GM19099 (cell line): ENCODE results near the gene SEC14L5.

Experiments
- POLR2A ChIP-seq: IDR thresholded peaks from 3 replicates; pipeline ENCODE4 v1.6.1; 2011; ENCODE audit warnings: low read depth; ENCODE audit not compliant: insufficient read length; ENCODE audit errors: extremely low read depth

The SEC14L5 gene

DNA sequence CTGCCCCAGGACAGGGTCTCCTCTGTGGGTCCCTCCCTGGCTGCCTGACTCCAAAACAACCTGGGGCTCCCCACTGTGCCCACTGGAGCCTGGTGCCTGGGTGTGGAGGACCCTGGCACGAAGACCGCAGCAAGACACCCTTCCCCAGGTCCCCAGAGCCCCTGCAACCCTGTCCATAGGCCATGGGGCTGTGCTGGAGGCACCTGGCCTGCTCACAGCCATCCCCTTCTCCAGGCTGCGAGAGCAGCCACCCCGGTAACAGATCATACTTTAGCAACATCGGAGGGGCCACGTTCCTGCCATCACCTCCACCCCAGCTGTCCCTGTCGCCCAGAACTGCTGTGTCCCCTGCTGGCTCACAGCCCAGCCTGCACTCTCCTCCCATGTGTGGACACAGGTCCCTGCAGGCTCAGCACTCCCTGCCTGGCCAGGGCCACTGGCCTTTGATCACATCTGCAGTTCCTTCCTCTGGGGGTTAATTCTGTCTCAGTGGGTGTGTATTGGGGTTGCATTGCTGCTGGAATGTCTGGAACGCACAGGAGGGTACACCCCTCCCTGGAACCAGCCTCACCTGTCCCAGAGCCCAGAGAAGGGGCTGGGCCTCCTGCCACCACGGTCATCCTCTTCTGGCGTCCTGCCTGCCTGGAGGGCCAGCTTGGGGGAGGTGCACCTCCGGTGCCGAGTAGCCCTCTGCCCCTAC is 33.4 kb upstream of the SEC14L5 start:
- TF ChIP-seq POLR2A = no peak

DNA sequence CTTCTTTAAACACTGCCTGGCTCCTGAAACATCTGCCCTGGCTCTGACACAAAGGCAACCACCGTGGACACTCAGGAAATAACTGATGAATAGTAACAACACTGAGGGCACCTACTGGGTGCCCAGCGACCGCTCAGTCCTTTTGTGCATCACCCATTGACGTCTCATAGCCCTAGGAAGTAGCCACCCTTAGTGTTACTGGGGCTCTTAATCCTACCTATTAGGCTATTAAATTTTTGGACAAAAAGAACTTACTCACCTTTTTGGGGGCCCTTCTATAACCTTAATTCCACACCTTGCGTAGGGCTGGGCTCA is 32.9 kb upstream of the SEC14L5 start:
- no peak for TF ChIP-seq POLR2A

DNA sequence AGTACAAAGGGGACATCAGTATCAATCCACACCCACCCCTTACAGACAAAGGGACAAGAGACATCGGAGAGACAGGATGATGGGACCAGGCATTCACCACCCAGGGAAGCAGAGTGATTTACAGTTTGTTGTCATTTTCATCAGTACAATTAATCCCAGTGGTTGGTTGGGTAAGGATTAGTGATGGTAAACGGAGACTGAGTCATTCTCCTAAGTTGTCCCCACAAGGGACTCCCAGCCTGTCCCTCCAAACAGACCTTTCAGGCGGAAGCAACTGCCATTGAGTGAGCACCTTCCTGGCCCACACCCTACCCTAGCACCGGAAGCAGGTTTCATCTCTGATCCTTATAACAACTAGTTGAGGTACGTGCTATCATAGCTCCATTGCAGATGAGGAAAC is 32.3 kb upstream of the SEC14L5 start:
- TF ChIP-seq POLR2A = no peak

DNA sequence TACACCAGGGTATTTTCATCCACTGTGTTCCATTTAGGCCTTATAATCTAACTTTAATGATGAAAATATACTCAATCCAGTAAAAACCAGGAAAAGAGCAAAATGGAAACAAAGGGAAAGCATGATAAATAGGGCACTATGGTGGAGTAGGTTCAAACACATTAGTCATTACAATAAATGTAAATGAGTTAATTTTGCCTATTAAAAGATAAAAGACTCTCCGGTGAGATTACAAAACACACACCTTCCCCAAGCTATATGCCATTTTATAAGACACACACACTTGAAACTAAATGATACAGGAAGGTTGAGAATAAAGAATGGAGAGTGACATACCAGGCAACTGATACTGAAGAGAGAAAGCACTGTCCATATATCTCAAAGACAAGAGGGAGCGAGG is 31.2 kb upstream of the SEC14L5 start:
- no peak for TF ChIP-seq POLR2A

DNA sequence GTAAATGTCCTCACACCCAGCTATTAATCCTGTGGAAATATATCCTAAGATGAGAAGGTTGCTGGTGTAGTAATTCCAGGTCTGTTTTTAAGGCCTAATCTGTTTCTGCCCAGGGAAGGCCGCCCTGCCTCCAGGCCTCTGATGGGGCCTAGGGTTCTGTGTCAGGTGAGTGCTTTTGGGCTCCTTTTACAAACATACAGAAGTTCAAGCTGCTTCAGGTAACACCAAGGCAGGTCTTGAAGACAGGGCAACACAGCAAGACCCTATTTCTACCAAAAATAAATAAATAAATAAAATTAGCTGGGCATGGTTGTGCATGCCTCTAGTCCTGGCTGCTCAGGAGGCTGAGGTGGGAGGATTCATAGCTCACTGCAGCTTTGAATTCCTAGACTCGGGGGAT is 30.5 kb upstream of the SEC14L5 start:
- no peak for TF ChIP-seq POLR2A

DNA sequence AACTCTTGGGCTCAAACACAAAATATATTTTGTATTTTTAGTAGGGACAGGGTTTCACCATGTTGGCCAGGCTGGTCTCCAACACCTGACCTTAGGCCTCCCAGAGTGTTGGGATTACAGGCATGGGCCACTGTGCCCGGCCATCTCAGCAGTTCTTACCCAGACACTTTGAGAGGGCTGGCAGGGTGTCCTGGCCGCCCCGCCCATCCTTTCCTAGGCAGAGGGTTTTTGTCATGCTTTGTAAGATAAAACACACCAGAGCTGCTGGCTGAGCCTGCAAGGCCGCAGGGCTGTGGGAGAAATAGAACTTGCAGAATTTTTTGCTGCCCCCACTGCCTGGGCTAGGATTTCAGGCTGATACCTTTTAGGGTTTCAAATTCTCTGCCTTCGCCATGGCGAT is 29.9 kb upstream of the SEC14L5 start:
- no peak for TF ChIP-seq POLR2A

DNA sequence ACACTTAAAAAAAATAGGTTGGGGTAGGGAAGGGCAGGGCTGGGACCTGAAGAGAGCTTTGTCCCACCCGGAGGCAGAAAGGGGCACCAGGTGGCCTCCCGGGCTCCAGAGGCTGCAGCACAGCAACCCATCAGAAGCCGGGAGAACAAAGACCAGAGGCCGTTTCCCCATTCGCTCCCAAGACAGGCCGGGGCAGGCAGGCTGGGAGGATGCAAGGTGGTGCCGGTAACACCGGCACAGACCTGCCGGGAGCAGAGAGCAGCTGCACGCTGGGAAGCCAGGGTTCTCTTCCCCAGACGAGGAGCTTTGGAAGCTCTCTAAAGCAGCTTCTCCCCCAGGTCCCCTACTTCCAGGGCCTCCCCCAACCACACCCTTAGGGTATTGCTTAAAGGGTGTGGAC is 26.7 kb upstream of the SEC14L5 start:
- TF ChIP-seq POLR2A = no peak

DNA sequence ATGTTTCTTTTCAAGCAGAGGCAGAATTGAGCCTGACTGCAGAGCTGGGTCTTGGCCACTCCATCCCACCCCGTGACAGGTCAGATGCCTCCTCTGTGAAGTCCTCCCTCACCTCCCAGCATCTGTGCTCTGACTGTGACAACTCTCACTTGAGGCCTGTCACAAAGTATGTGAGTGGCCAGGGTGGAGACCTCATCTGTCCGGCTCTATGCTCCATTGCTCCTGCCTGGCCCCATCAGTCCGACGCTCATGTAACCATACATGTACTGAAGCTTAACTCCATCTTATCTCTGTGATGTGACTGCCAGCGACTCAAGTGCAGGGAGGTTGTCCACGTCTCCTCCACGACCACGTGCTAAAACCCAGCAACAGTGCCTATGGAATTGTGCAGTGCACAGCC is 24.7 kb upstream of the SEC14L5 start:
- TF ChIP-seq POLR2A = no peak

DNA sequence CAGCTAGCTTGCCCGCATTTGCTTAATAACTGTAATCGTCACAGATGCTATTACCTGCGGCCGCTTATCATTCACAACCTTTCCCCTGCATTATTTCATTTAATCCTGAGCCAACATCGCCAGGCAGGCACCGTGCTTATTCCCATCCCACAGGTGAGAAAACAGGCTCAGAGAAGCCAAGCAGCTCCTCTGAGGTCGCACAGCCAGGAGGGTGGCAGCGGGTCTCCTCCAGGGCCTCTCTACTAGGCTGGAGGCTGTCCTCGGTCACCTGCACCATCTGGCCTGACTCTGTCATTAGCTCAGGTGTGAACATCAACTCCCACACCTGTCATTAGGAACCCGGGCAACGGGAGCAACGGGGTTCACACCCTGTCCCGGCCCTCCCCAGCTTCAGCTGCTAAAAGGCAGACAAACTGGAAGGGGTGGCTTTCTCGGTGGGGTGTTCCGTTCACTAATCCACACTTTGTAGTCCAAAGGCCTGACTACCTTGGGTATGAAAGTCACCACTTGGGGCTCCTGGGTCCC is 24.2 kb upstream of the SEC14L5 start:
- no peak for TF ChIP-seq POLR2A

DNA sequence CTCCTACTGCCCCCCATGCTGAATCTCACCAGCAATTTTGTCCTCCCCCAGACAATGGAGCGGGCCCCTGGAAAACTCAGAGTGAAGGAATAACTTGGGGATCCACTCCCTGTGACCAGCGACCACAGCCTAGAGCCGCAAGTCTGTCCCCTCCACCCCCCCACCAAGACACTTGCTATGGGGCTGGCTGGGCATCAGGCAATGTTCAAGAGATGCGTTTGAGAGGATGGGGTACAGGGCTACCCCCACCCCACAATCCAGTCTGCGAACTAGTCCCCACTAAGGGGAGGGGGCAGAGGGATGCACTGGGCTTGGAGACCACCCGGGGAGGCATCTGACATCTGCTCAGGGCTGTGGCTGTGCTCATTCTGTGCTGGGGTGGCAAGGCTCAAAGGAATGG is 23.5 kb upstream of the SEC14L5 start:
- TF ChIP-seq POLR2A = no peak

DNA sequence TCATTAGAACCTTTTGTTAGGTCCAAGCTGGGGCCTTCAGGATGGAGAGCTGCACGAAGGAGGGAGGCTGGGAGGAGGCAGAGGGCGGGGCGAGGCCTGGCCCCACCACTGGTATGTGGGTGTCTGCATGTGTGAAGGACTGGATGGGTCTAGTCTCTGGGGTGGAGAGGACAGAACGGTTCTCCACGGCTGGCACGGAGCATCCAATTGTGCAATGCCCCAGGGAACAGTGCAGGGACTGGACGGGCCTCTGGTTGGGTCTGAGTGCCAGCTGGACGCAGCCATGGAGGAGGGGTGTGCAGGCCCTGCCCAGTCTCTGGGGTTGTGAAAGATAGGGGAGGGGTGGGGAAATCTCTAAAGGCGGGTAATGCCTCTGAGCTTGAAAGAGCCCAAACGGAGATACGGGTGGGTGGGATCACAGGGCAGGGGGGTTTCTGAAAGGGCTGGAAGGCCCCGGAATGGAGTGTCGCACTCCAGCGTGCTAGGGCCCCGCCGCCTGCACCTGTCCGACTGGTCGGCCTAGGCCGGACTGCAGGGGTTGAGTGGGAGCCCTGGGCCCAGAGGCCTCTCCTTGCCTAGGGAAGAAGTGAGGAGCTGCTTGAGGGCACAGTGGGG is 22.8 kb upstream of the SEC14L5 start:
- no peak for TF ChIP-seq POLR2A

DNA sequence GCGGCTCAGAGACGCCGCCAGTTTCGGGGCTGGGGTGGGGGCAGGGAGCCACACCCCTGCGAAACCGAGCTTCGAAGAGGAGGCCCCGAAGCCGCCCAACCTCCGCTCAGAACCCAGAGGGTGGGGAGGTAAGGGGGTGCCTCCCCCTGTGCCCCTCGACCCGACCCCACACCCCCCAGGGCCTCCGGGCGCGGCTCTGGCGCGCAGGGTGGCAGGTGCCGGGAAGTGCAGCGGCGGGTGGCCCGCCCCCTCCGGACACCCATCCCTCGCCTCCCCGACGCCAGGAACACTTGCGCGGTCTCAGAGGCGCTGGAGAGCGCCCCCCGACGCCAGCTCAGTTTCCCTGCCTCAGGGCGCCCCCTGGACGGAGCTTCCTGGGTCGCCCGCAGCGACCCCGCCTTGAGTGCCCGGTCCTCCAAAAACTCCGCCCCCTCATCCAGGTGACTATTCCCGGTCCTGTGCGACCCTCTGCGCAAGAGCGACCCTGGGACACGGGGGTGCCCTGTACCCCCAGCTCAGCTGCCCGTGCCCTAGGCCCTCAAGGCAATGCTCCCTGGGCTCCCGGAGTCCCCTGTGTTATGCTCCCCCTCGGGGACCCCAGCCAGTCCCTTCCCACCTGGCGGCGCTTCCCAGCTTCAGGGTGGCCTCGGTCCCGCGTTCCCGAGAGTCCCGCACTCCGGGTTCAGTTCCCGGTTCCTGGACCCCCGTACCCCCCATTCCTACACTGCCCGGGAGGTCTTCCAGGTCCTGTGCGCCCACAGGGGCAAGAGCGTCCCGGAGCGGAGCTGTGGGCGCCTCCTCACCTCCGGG is 21.7 kb upstream of the SEC14L5 start:
- no peak for TF ChIP-seq POLR2A

DNA sequence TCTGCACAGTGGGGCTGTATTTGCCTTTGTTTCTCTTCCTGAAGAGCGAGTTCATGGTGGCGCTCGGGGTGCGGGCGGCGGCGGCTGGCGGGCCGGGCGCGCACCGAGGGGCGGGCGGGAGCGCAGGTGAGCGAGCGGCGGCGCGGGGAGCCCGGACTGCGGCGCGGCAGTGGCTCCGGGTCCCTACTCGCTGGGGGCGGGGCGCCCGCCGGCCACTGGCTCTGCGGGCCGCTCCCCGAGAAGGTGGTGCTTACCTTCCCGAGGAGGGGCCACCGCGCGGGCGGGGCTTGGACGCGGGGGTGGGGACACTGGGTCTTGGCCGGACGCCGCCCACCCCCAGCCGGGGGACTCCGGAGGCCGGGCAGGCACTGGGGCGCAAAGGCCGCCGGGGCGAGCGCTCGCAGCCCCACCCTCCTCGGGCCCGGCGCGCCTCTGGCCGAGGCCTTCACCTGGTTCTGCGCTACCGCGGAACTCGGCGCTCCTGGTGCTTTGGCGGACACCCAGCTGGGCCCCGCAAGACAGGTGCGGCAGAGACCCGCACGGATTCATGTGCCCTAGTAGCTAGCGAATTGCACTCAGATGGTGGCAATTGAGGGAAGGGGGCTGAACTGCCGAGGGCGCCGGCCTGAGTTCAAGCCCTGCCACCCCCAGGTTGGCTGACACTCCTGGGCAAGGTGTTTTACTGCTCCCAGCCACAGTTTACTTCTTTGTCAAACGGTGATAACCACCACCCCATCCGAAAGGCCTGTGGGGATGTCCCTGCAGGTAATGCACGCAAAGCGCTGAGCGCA is 20.9 kb upstream of the SEC14L5 start, which contains the start of gene PPL:
Gene PPL (minus strand): TSS at position 158 of the 791 bp plus-strand sequence. CDS start 103 bp downstream, at position 55.
- TF ChIP-seq POLR2A = no peak

DNA sequence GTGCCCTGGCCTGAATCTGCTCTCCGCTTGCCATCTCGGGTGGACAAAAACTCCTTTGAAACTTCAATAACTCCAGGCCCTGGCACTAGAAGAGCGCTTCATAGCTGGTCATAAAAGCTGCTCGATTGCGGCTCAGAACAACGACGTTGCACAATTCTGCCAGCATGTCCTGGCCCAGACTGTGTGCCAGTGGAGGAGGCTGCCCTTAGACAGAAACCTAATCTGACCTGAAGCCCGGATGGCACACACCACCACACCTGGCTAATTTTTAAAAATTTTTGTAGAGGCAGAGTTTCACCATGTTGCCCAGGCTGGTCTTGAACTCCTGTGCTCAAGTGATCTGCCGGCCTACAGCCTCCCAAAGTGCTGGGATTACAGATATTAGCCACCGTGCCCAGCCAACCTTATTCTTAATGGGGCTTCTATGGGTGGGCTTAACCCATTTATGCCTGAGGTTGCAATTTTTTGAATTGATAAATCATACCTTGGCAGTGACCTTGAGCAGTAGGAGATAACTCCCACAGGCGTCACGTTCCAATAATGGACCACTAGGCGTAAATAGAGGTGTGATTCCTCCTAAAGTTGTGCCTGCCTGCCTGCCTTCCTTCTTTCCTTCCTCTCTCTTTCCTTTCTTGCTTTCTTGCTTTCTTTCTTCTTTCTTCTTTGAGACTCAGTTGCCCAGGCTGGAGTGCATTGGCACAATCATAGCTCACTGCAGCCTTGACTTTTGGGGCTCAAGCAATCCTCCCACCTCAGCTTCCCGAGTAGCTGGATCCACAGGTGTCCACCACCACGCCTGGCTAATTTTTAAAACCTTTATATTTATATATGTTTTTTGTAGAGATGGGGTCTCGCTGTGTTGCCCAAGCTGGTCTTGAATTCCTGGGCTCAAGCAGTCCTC is 20.1 kb upstream of the SEC14L5 start:
- no peak for TF ChIP-seq POLR2A

DNA sequence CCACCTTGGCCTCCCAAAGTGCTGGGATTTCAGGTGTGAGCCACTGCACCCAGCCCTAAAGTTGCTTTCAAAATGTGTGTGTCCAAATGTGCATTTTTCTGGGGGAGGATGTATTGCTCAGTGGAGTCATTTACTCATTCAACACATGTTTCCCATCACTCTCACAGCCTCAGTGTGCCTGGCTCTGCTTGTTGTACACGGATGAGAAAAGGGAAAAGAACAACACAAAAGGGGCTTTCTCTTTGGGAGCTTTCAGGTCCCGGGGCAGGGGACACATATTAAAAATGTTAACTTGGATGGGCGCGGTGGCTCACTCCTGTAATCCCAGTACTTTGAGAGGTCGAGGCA is 19.5 kb upstream of the SEC14L5 start:
- TF ChIP-seq POLR2A = no peak

DNA sequence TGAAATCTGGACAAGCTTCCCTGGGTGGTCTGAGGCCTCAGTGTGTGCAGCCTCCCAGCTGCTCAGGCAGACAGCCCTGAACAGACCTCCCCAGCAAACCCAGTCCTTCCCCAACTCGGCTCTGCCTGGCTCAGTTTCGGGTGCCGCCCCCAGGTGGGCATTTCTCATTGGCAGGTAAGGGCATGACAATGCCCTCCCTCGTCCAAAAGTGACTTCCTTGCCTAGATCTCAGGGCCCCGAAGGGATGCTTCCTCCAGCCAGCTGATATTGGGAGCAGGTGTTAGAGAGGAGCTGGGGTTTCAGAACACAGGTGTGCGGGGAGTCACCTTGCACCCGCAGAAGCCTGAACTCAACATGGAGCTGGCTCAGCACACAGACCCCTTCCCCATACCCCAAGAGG is 17.4 kb upstream of the SEC14L5 start:
- no peak for TF ChIP-seq POLR2A
